Kidney capillary endothelial cell (primary cell): ENCODE results near the gene LDLRAD3.

ENCODE experiments used
- DNase-seq: peaks from one replicate; pipeline ENCODE4 v3.0.0-alpha.2; 2018; ENCODE audit warnings: low spot score

LDLRAD3 gene

DNA sequence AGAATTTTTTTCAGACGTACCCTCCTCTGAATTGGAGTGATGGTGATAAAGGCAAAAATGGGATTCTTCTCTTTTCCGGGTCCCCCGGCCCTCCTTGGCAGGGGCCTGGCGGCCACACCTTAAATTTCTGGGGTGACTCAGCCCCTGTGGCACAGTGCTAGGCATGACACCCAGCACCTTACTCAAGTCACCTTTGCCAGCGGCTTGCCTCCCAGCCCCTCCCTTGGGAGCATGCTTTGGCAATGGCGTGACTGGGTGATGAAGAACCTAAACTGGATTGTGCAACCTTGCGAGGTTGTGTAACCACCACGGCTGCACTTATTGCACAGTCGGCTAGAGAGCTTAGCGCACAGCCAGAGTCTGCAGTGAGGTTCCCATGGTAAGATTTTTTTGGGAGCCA is 16.2 kb upstream of the LDLRAD3 start:
- DNase-seq, result no peak

DNA sequence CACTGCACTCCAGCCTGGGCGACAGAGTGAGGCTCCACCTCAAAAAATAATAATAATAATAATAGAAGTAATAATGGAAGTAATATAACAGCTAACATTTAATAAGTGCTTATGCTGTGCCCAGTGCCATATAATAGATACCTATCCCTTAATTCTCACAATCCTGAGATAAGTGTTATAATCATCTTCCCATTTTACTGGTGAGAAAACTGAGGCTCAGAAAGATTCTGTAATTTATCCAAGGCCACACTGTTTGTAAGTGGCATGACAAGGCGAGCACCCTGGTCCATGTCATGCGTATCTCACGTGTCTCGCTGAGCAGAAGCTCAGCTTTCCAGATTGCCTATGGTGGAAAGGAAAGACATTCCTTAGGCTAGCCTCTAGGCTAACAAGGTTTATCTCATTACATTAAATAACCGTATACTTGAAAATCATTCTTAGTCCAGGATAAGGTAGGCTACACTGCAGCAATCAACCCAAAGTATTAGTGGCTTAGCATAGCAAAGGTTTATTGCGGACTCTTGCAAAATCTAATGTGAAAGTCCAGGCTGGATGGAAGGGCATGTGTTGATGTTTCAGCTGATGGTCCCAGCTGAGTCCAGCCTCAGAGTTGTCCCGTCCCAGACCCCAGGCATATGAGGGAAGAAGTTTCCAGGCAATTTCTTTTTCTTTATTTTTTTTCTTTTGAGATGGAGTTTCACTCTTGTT is 15.0 kb upstream of the LDLRAD3 start:
- DNase-seq, result no peak

DNA sequence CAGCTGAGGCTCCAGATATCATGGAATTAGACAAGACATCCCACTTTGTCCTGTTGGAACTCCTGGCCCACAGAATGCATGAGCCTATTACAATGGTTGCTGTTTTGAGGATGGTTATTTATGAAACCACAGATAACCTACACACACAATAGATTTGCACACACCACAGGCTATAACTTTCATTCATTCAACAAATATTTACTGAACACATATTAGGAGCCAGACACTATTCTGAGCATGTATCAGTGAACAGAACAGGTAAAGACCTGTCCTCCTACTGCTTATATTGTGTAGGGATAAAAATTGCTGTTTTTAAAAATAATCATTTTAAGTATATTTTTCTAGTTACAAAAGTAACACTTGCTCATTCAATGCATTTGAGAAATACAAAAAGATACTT is 13.4 kb upstream of the LDLRAD3 start:
- DNase-seq, result no peak

DNA sequence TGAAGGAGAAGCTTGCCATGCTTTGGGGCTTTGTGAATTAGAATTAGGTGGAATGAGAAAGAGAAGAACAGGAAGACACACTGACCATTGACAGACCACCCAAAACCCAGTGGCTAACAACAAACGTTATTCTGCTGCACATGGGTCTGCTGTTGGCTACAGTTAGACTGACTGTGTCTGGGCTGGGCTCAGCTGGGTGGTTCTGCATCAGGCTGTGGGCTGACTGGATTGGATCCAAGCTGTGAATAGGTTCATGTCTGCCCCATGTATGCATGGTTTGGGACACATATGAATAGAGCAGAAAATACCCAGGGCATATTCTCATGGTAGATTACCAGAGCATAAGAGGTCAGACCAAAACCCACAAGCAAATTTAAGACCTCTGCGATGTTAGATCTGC is 11.7 kb upstream of the LDLRAD3 start:
- no peak for DNase-seq

DNA sequence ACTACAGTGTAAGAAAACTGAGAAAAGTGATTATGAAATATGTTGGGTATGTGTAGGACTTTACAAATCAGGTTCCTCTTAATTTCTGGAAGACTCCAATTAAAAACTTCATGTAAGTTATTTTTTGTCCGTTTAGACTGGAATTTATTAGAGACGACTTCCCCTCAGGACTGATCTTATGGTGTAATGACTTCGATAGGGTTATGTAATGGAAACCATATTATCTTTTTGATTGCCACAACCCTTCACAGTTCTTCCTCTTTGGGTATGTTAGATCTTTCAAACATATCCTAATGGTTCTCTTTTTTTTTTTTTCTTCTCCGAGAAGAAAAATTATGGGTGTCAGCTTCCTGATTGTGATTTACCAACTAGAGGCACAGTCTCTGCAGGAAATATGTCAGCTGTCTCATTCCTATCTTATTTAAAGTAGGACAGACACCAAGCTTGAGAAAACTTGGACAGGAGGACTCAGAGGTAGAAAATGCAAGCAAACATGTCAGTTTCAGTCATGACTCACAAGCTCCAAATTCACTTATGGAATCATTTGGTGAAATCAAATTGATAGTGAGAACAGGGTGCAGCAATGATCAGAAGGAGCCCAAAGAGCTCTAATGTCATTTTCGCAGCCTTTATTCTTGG is 11.1 kb upstream of the LDLRAD3 start:
- DNase-seq, result peak; percentile 20

DNA sequence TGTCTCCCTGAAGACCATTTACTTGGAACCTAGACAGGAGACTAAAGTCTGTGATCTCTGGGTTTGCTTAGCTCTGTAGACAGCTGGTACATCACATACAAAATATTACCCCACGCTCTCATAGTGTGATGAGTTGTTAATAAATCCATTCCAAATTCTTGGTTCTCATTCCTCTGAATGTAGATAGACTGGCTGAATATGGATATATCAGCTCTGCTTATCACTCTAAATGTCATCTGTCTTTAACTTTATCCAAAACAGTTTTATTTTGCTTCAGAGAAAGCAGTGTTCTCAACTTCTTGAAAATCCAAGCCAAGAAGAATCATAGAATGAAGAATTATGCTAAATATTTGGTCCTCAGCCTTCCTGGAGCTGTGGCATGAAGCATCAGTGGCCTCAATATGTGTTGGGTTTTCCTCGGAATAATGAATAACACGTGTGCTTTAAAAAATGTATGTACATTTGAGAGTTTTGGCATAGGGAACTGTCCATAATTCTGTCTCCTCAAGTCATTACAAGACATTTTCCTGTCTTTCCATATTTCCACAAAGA is 10.5 kb upstream of the LDLRAD3 start:
- DNase-seq, result no peak

DNA sequence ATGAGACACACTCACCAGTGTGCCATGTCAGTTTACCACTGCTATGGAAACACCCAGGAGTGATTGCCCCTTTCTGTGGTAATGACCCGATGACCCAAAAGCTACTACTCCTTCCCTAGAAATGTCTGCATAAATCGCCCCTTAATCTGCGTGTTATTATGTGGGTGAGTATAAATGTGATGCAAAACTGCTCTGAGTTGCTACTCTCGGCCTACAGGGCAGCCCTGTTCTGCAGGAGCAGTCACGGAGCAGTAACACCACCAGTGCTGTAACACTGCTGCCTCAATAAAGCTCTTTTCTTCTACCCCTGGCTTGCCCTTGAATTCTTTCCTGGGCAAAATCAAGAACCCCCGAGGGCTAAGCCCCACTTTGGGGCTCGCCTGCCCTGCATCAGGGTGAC is 9.6 kb upstream of the LDLRAD3 start:
- no peak for DNase-seq

DNA sequence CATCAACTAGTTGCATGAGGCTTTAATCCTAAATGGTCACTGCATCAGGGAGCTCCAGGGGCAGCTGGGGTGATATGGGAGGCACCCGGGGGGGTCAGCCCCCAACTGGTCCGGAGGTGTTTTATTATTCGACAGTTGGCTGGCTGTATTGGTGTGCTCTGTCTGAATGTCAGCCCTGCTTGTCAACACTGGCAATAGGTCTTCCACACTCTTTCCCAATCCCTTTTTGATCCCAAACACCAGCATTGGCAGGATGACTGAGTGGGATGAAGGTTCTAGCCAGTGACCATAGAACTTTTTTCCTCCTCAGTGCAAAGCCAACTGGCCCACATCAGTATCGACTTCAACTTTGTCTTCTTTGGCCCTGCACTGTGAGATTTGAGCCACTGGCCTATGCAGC is 8.9 kb upstream of the LDLRAD3 start:
- no peak for DNase-seq

DNA sequence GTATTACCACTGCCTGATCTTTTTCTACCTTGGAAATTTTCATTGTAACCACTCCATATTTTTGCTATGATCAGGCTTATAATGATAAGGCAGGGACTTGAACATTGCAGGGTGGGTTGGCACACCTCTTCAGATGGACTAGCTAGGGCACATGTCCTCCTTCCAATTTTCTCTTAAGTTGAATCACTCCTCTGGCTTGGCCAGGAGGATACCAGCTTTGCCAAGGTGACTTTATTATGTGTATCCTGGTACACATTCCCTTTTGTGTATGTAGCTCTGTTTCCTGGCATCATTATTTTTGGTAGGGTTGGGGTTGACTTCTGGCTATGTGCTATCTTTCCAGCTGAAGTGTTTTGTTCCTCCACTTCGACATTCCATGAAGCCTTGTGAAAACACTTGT is 8.5 kb upstream of the LDLRAD3 start:
- no peak for DNase-seq

DNA sequence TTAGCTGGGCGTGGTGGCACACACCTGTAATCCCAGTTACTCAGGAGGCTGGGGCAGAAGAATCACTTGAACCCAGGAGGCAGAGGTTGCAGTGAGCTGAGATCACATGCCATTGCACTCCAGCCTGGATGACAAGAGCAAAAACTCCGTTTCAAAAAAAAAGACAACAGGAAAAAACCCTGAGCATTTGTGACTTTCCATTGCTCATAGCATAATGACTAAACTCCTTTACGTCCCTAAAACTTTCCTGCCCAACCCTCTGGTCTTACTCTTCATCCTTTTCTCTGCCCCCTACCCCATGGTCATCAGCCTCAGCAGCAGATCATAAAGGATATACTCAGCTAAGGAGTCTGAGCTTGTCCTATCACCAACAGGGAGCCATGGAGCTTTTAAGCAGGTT is 6.8 kb upstream of the LDLRAD3 start:
- no peak for DNase-seq

DNA sequence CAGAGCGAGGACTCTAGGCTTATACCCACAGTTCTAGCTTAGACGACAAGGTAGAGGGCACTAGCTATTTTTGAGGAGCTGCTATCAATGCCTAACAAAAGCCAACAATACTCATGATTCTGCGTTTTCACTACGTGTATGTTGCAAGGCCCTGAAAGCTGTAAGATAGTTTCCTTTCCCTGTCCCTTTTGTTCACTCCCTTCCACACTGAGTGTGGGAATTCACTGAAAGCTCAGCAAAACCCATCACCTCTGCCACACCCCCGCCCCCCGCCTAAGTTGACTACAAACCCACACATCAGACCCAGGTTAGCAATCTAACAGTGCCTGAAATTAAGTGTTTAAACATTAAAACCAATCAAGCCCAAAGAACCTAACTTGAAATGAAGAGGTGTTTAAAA is 6.2 kb upstream of the LDLRAD3 start:
- no peak for DNase-seq

DNA sequence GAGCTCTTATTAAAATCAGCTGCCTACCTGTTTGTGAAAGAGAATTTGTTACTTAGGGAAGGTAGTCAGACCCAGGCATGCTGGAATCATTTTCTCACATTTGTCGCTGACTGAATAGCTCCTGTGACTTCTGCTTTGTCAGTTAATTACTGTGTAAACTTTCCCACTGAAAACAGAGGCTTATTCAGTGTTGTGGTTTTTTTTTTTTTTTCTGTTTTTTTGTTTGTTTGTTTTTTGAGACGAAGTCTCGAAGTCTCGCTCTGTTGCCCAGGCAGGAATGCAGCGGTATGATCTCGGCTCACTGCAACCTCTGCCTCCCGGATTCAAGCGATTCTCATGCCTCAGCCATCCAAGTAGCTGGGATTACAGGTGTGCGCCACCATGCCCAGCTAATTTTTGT is 5.6 kb upstream of the LDLRAD3 start:
- no peak for DNase-seq

DNA sequence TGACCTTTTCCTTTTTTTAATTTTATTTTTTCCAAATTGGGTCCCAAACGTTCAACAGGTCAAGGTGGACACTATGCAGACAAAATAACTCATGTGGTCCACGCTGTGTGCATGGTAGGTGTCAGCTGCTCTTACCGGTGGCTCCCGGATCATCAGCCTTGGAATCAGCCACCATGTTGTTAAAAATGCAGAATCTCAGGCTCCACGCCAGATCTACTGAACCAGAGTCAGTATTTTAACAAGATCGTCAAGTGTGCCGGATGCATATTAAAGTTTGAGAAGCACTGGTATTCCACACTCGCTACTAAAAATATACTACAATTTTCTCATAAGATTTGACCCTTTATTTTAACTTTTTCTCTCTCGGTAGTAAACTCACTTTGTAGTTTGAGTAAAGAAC is 553 bp upstream of the LDLRAD3 start:
- no peak for DNase-seq

DNA sequence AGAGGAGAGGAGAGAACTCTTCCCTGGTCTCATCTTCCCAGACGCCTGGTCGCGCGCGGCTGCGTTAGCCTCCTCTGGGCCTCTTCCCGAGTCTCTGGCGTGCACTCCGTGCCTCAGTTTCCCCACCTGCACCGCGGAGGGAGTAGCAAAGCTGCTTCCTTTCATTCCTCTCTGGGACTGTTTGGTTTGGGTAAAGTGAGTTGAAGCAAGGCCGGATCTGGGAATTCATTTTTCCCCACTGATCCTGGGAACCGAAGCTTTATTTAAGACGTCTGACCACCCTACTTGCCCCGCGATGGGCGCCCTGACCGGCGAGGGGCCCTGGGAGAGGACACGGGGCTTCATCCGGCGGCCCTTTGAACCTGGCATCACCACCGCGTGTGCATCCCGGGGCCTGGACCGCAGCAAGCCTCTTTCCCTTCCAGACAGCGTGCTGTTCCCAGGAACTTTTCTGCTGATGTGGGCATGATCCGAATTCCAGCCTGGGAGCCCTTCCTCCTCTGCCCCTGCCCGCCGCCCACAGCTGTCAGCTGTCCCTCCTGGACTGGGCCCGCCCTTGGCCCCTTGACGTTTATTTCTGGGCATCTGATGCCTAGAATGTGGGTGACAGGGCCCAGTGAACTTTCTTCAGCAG is 758 bp downstream of the LDLRAD3 start:
- no peak for DNase-seq

DNA sequence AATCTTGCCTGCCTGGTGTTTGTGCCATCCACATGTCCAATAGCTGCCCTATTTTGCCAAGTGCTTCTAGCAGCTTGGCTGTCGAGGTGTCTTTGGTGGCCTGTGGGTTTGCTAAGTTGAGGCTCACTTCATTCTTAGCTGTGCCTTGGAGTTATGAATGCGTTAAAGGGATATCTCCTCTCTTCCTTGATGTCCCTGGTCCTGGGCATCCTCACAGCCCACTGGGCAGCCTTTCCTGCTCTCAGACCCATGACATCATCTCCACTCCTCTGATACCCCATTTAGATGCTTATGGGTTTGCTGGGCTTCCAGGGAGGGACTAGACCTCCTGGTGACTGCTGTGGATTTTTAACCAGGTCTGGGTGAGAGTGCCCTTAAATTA is 1.3 kb downstream of the LDLRAD3 start:
- no peak for DNase-seq

DNA sequence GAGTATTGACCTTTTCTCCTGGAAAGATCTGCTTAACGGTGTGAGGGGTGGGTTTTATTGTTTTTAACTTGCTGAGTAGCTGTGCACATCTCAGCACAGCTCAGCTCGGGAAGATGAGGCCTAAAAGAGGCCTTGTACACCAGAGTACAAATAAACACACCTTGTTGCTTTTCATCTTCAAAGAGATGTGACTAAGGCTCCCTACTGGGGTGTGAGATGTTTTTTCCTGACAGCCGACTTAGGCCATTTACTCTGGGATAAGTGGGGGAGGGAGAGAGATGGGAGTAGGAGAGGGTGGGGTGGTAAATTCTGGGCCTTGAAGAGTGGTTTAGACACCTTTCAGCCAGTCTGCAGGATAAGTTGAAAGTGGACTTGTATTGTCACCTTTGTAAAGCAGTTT is 2.9 kb downstream of the LDLRAD3 start:
- no peak for DNase-seq

DNA sequence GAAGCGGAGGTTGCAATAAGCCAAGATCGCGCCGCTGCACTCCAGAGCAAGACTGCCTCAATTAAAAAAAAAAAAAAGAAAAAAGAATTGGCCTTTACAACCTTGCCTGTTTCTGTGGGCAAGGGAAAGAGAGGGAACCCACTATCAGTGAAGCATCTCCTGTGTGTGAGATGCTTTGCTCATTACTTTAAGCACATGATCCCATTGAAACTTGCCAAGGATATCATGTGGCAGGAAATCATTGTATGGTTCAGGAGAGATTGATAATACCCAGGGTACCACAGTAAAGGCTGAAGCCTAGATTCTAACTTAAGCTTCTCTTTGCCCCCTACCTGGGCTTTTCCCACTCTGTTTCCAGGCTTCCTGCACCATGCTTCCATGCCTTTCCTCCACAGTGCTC is 3.6 kb downstream of the LDLRAD3 start:
- DNase-seq, result no peak

DNA sequence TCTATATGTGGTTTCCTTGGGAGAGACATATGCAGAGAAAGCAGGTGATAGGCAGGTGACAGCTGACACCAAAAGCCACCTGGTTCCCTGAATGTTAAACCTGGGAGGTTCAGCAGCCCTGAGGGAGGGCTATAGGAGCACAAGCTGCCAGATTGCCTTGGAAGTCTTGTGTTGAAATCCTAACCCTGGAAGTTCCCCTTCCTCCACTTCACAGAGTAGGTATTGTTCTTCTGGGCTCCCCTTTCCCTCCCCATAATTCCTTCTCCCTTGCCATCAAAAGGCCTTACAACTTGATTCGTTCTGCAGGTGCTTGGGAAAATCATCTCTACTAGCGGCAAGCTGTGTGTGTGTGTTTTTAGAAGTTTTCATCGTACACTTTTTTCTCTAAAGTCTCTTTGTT is 5.4 kb downstream of the LDLRAD3 start:
- DNase-seq, result no peak

DNA sequence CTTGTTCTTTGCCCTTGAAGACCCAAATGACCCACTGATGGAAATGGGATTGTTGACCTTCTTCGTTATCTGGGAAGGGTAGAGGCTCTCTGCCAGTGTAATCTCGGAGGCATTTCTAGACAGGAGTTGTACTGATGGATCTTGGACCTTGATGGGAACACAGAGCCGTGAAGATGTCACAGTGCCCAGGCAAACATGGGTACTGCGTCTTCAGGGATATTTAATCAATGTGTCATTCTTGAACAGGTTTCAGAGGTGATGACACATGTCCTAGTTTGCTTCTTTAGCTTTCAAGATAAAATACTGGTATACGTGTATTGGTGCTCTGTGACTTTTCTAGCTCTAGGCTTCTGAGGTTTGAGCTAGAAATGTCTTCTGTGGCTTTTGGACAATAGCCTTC is 6.2 kb downstream of the LDLRAD3 start:
- DNase-seq, result no peak

DNA sequence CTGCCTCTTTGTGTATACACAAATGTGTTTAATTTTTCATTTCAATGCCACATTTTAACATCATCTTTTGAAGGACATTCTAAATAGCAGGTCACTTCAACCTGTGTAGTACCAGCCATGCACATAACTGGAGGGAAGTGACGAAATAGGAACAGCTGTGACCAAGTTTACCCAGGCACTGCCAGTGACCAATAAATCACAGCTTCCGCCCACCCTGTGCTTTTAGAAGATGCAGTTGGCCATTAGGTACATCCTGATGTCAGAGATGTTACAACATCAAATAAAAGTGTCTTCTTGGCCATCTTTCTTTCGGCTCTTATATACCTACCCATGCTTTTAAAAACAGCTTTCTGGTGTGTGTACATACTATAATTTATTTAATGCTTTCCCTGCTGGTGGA is 7.8 kb downstream of the LDLRAD3 start:
- no peak for DNase-seq

DNA sequence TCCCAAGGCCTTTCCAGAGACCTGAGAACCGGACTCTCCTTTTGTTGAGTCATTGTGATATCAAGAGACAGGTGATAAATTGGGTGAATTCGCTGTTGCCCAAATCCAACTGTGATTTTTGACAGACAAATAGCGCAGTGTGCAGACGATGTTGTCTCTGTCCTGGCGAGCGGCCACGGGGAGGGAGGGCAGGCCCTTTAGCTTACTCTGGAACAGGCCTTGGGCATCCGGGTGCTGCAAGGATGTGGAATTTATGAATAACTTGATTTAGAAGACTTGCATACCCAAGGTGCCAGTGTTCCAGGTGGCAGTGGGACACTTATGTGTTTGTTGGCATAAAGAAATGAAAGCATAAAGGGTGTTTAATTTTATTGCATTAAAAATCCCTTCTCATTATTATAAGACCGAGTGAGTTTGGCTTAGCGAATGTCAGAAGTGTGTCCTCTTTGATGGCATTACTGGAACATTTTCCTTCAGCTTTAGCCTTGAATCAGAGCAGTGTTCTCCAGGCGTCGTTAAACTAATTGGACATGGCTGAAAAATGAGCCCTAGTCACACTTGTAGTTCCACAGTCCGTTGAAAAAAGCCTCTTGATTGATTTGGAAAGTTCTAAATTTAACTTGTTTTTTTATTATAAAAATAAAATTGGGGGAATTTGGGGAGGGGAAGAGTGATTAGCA is 9.4 kb downstream of the LDLRAD3 start:
- no peak for DNase-seq

DNA sequence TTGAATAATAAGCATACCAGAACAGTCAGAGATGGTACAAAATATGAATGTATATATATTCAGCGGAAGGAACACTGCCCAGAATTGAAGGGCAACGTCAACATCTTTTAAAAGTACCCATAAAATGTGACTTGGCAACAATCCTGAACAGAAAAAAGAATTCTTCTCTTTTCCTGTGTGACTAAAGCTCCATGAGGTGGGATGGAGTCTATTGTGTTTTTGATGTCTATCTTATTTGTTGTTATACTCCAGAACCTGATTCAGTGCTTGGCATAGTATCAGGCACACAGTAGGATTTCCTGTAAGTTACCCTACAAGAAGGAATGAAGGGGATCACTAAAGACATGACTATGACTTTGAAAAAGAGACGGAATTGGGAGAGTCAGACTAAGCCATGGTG is 10.3 kb downstream of the LDLRAD3 start:
- peak; percentile 65 for DNase-seq

DNA sequence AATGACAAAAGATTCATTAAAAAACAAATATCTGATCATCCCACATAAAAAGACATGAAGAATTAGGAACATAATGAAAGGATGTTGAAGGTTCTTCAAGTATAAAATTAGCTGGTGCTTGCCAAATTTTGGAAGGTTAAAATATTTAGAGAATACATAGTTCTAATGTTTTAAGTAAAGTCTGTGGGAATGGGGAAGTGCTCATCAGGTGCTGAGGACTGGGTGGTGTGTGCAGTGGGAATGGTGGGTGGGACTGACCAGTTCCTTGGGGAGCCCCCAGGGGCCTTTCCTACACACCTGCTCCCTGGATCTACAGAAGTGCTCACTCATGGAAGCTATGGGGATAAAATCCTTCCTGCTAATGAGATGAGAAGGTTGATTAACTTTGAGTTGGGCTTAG is 11.8 kb downstream of the LDLRAD3 start:
- no peak for DNase-seq
